ENCODE measurements around the gene HECTD2. TPM values are rescaled to one million over a fixed set of nuclear protein-coding genes. Genes with fewer than 3 reads are reported as not detected.

HECTD2 gene
- total RNA-seq, 1 experiment from 2014 or later = 5.2 TPM

- Histone ChIP-seq H3F3A (ENCODE audit: insufficient read depth, low read depth) (no peaks in the 10 kb centered on the region), H2AFZ (no peak overlapping the region), H4K20me1 (ENCODE audit: insufficient read depth) (no peaks in the 10 kb centered on the region), H3K9me2 (ENCODE audit: insufficient read depth) (no peaks in the 10 kb centered on the region), H3K9me3 (ENCODE audit: insufficient read depth, low read depth) (no peaks in the 10 kb centered on the region), H3K4me1 (replicated peaks; ENCODE audit: insufficient read depth) (no peaks in the 10 kb centered on the region), H3K4me2 (no peak overlapping the region), H3K4me3 (no peak overlapping the region), H3K79me2 (ENCODE audit: low read depth) (no peaks in the 10 kb centered on the region), H3K27ac (no peak overlapping the region), H3K27me3 (ENCODE audit: insufficient read depth, low read depth) (no peaks in the 10 kb centered on the region), H3K36me3 (ENCODE audit: low read depth) (no peaks in the 10 kb centered on the region)
- DNase-seq = no peak
- TF ChIP-seq CTCF (conservative IDR thresholded peaks at IDR 0.05) = no peak
- no peak for TF ChIP-seq EZH2 (IDR thresholded peaks at IDR 0.05; ENCODE audit: low read depth)
- intact Hi-C loops (cut with micrococcal nuclease; ENCODE audit: unreplicated experiment) = no loop called here
- CTCF ChIA-PET = no interaction called here
- no TSS peak for BruUV-seq (replicated peaks)
- POLR2A ChIA-PET (ENCODE audit: unreplicated experiment) = no interaction called here
Observed at GRCh38 chr10:91416339-91416855, 6.3 kb downstream of the HECTD2 start.

- no peaks in the 10 kb centered on the region for H3K9me2 ChIP-seq (ENCODE audit: insufficient read depth)
- H3K4me2 ChIP-seq = no peak overlapping the region
- ChIA-PET POLR2A (ENCODE audit: unreplicated experiment) (no interaction called here), CTCF (no interaction called here)
- DNase-seq = no peak
- no peaks in the 10 kb centered on the region for H3F3A ChIP-seq (ENCODE audit: insufficient read depth, low read depth)
- H3K9me3 ChIP-seq (ENCODE audit: insufficient read depth, low read depth) = no peaks in the 10 kb centered on the region
- intact Hi-C loops (cut with micrococcal nuclease; ENCODE audit: unreplicated experiment) = no loop called here
- H2AFZ ChIP-seq = no peak overlapping the region
- H3K4me1 ChIP-seq (replicated peaks; ENCODE audit: insufficient read depth) = no peaks in the 10 kb centered on the region
- BruUV-seq (replicated peaks) = no TSS peak
- no peaks in the 10 kb centered on the region for H4K20me1 ChIP-seq (ENCODE audit: insufficient read depth)
- TF ChIP-seq EZH2 (IDR thresholded peaks at IDR 0.05; ENCODE audit: low read depth) (no peak), CTCF (conservative IDR thresholded peaks at IDR 0.05) (no peak)
- no peak overlapping the region for H3K4me3 ChIP-seq
- no peaks in the 10 kb centered on the region for H3K27me3 ChIP-seq (ENCODE audit: insufficient read depth, low read depth)
- H3K79me2 ChIP-seq (ENCODE audit: low read depth) = no peaks in the 10 kb centered on the region
- no peak overlapping the region for H3K27ac ChIP-seq
- no peaks in the 10 kb centered on the region for H3K36me3 ChIP-seq (ENCODE audit: low read depth)
Observed at GRCh38 chr10:91418416-91418815, 8.3 kb downstream of the HECTD2 start.

GRCh38 chr10:91420868-91421267, 10.7 kb downstream of the HECTD2 start:
- POLR2A ChIA-PET (ENCODE audit: unreplicated experiment) = no interaction called here
- Histone ChIP-seq H3F3A (ENCODE audit: insufficient read depth, low read depth) (no peaks in the 10 kb centered on the region), H4K20me1 (ENCODE audit: insufficient read depth) (no peaks in the 10 kb centered on the region), H3K36me3 (ENCODE audit: low read depth) (no peaks in the 10 kb centered on the region), H3K79me2 (ENCODE audit: low read depth) (no peaks in the 10 kb centered on the region), H3K27ac (no peak overlapping the region), H3K4me3 (no peak overlapping the region), H3K9me2 (ENCODE audit: insufficient read depth) (no peaks in the 10 kb centered on the region), H3K27me3 (ENCODE audit: insufficient read depth, low read depth) (no peaks in the 10 kb centered on the region), H3K4me2 (no peak overlapping the region), H3K4me1 (replicated peaks; ENCODE audit: insufficient read depth) (no peaks in the 10 kb centered on the region), H2AFZ (no peak overlapping the region), H3K9me3 (ENCODE audit: insufficient read depth, low read depth) (no peaks in the 10 kb centered on the region)
- BruUV-seq (replicated peaks) = no TSS peak
- CTCF ChIA-PET = no interaction called here
- no peak for DNase-seq
- intact Hi-C loops (cut with micrococcal nuclease; ENCODE audit: unreplicated experiment) = no loop called here
- TF ChIP-seq CTCF (conservative IDR thresholded peaks at IDR 0.05) (no peak), EZH2 (IDR thresholded peaks at IDR 0.05; ENCODE audit: low read depth) (no peak)
